Right lobe of liver (tissue), 6 donors: ENCODE data around the gene TPSAB1. TPM values are rescaled to one million over a fixed set of nuclear protein-coding genes. Genes with fewer than 3 reads are reported as not detected.

Experiments
- ATAC-seq, 4 donors: fragments of 200-7000 bp; cut with Tn5 transposase; one replicate each; pipeline ENCODE4 v1.9.1; 2020; ENCODE audit warnings: mild to moderate bottlenecking in 4 of 4, moderate library complexity in 4 of 4
- DNase-seq, 3 donors: peaks; one replicate each; pipeline ENCODE4 v3.0.0-alpha.2; 2020
- H3K27ac ChIP-seq, 3 donors: fragments of 200-600 bp; one replicate each; pipeline ENCODE4 v1.8.0; 2022
- H3K27me3 ChIP-seq, 2 donors: fragments of 200-600 bp; one replicate each; pipeline ENCODE4 v1.8.0; 2022
- H3K36me3 ChIP-seq, 4 donors: fragments of 200-600 bp; sonication (generic) in 1 of 4; one replicate each; pipeline versions ENCODE4 v1.5.1 to v1.8.0; 2017 to 2022; ENCODE audit warnings: control low read depth in 1 of 4
- H3K4me1 ChIP-seq, 4 donors: fragments of 200-600 bp; sonication (generic) in 1 of 4; one replicate each; pipeline versions ENCODE4 v1.5.1 to v1.8.0; 2017 to 2022; ENCODE audit warnings: control low read depth in 1 of 4
- H3K4me3 ChIP-seq, 3 donors: fragments of 200-600 bp; one replicate each; pipeline ENCODE4 v1.8.0; 2022
- H3K9me3 ChIP-seq, 4 donors: fragments of 200-600 bp; sonication (generic) in 1 of 4; one replicate each; pipeline versions ENCODE4 v1.5.1 to v1.8.0; 2017 to 2022; ENCODE audit warnings: control low read depth in 1 of 4
- POLR2A ChIP-seq: fragments of 450-650 bp; IDR thresholded peaks from one replicate; pipeline ENCODE4 v1.6.1; 2017; ENCODE audit warnings: antibody characterized with exemption, mild to moderate bottlenecking
- WGBS: methylation state at CpG from one replicate; pipeline ENCODE4 v1.1.6; 2018; ENCODE audit warnings: low coverage, low lambda C conversion rate; ENCODE audit not compliant: insufficient coverage; ENCODE audit errors: missing lambda C conversion rate; 5-methylcytosine and 5-hydroxymethylcytosine counted together
- intact Hi-C, 2 donors: fragments of 100-400 bp; cut with DNase I; formaldehyde crosslinking; loops; one replicate each; pipeline versions ENCODE4 v1.11.2 to v1.14.1; 2022
- total RNA-seq, 6 experiments: library from RNA; depleted of rRNA in 2 of 6; stranded (reverse); fragments of >200 nt in 2 of 6; fragmentation: NEBNext Ultra II Directional in 3 of 6; extraction: Animal tissue kit (Norgen Biotek cat#: 25700) in 3 of 6; gene quantifications; one replicate each; pipeline versions ENCODE4 v1.1.0 to v1.2.4, GENCODE V29; 2016 to 2023
- TF ChIP-seq, protein P1 (sequence below), 4 donors: fragments of 200-600 bp in 3 of 4; fragments of 450-650 bp in 1 of 4; IDR thresholded peaks; one replicate each; pipeline versions ENCODE4 v1.5.1 to v1.8.0; 2016 to 2022; ENCODE audit warnings: antibody characterized with exemption in 4 of 4, mild to moderate bottlenecking in 2 of 4
- donor health status: DM: no; HTN: yes; CAD: no.
- donor health status: DM: no; HTN: no; CAD: no.
- donor health status: DM: no; HTN: no; CAD: no.
- donor health status: DM: no; HTN: yes; CAD: no.
- donor health status: DM: no; HTN: yes; CAD: no.

The TPSAB1 gene
- total RNA-seq, 6 experiments from 2014 or later = 0.39 to 1.1 (median 0.81) TPM; not detected in 1

DNA sequence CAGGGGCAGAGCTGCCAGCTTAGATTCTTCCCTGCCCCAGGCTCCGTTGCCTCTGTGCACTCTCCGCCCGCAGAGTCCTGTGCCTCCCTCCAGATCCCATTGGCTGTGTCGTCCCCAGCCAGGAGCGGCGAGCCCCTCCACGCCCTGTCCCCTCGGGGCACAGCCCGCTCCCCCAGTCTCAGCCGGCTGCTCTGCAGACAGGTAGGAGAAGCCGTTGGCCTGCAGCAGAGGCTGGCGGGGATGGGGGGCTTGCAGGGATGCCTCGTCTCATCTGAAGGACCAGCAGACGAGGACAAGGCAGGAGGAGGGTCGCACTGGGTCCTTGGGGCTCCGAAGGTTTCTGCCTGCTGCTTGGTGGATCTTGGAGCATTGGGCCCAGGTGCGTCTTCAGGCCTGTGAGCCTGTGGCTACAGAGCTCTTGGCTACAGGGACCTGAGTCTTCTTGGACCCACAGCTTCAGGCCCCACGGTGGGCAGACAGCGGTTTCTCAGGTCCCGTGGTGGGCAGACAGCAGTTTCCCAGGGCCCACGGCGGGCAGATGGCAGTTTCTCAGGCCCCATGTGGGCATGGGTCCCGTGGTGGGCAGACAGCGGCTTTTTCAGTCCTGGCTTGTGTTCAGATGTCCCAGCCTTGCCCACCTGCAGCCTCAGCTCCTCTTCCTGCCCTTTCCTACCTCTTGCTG lies 21.4 kb upstream of the TPSAB1 start:
- Histone ChIP-seq H3K4me1 (no peaks in the 10 kb centered on the region), H3K27me3 (no peaks in the 10 kb centered on the region), H3K9me3 (no peaks in the 10 kb centered on the region), H3K36me3 (no peaks in the 10 kb centered on the region), H3K27ac (no peak overlapping the region), H3K4me3 (no peak overlapping the region)
- no CpG with 5 or more reads among the region's 24 CpGs for WGBS
- intact Hi-C loops = no loop called here
- DNase-seq (no peak), ATAC-seq (no peak)
- TF ChIP-seq, protein P1, sequence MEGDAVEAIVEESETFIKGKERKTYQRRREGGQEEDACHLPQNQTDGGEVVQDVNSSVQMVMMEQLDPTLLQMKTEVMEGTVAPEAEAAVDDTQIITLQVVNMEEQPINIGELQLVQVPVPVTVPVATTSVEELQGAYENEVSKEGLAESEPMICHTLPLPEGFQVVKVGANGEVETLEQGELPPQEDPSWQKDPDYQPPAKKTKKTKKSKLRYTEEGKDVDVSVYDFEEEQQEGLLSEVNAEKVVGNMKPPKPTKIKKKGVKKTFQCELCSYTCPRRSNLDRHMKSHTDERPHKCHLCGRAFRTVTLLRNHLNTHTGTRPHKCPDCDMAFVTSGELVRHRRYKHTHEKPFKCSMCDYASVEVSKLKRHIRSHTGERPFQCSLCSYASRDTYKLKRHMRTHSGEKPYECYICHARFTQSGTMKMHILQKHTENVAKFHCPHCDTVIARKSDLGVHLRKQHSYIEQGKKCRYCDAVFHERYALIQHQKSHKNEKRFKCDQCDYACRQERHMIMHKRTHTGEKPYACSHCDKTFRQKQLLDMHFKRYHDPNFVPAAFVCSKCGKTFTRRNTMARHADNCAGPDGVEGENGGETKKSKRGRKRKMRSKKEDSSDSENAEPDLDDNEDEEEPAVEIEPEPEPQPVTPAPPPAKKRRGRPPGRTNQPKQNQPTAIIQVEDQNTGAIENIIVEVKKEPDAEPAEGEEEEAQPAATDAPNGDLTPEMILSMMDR (IDR thresholded peaks at IDR 0.05) = no peak
- no peak for TF ChIP-seq POLR2A

DNA sequence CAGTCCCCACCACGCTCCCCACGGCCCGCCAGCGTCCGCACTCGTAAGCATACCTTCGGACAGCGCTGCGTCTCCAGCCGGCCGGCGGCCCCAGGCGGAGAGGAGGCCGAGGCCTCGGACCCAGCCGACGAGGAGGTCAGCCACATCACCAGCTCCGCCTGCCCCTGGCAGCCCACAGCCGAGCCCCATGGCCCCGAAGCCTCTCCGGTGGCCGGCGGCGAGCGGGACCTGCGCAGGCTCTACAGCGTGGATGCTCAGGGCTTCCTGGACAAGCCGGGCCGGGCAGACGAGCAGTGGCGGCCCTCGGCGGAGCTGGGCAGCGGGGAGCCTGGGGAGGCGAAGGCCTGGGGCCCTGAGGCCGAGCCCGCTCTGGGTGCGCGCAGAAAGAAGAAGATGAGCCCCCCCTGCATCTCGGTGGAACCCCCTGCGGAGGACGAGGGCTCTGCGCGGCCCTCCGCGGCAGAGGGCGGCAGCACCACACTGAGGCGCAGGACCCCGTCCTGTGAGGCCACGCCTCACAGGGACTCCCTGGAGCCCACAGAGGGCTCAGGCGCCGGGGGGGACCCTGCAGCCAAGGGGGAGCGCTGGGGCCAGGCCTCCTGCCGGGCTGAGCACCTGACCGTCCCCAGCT lies 20.3 kb upstream of the TPSAB1 start:
- Histone ChIP-seq H3K4me1 (peaks cover 0 to 4% (median 1%) of the 10 kb centered on the region in 4 donors), H3K27ac (no peak overlapping the region), H3K9me3 (no peaks in the 10 kb centered on the region), H3K4me3 (no peak overlapping the region), H3K36me3 (no peaks in the 10 kb centered on the region), H3K27me3 (no peaks in the 10 kb centered on the region)
- intact Hi-C loops = no loop called here
- TF ChIP-seq, protein P1 (IDR thresholded peaks at IDR 0.05) = no peak
- TF ChIP-seq POLR2A = no peak
- no peak for ATAC-seq
- WGBS = no CpG with 5 or more reads among the region's 55 CpGs
- DNase-seq = no peak

DNA sequence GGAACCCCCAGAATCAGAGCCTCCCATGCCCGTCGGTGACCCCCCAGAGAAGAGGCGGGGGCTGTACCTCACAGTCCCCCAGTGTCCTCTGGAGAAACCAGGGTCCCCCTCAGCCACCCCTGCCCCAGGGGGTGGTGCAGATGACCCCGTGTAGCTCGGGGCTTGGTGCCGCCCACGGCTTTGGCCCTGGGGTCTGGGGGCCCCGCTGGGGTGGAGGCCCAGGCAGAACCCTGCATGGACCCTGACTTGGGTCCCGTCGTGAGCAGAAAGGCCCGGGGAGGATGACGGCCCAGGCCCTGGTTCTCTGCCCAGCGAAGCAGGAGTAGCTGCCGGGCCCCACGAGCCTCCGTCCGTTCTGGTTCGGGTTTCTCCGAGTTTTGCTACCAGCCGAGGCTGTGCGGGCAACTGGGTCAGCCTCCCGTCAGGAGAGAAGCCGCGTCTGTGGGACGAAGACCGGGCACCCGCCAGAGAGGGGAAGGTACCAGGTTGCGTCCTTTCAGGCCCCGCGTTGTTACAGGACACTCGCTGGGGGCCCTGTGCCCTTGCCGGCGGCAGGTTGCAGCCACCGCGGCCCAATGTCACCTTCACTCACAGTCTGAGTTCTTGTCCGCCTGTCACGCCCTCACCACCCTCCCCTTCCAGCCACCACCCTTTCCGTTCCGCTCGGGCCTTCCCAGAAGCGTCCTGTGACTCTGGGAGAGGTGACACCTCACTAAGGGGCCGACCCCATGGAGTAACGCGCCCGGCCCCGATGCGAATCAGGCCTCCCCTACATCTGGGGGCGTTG lies 19.5 kb upstream of the TPSAB1 start:
- TF ChIP-seq, protein P1 (IDR thresholded peaks at IDR 0.05) = no peak
- TF ChIP-seq POLR2A = no peak
- DNase-seq (no peak), ATAC-seq (no peak)
- intact Hi-C loops = no loop called here
- no peak overlapping the region for H3K27ac ChIP-seq
- WGBS = 87% methylated on average over 7 of the region's 48 CpGs
- peaks cover 0 to 10% (median 4%) of the 10 kb centered on the region in 4 donors for H3K4me1 ChIP-seq
- H3K4me3 ChIP-seq = no peak overlapping the region
- no peaks in the 10 kb centered on the region for H3K27me3 ChIP-seq
- H3K9me3 ChIP-seq = no peaks in the 10 kb centered on the region
- no peaks in the 10 kb centered on the region for H3K36me3 ChIP-seq

DNA sequence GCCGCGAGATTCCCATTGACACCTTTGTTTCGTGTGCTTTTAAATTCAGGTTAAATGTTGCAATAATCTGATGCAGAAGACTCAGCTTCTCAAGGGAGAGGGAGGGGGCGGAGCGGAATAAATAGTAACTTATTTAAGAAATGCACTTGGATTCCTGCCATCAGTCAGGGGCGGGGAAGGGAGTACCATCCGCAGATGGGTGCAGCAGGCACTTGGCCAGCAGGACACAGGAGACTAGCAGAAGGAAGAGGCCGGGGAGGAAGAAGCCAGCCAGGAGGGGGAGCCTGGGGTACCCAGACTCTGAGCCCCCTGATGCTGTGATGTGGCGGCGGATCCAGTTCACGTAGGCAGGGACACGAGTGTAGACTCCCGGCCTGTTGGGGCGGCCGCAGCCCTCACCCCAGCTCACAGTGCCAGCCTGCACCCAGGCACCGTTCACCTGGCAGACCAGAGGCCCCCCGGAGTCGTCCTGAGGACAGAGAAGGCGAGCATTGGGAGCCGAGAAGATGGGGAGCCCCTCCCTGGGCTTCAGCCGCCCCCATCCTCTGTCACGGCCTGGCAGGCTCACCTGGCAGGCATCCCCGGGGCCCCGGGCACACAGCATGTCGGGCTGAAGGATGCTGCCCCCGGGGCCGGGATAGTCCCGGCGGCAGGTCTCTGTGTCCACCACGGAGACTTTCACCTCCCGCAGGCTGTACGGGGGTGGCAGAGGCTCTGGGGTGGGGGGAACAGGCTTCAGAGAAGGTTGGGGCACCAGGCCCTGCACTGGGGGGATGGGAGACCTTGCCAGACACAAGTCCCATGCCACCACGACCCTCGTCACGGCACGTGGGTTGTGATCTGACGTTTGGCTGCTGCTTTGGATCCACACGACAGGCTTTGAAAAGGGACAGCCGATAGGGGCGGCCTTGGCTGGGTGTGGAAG lies 18.6 kb upstream of the TPSAB1 start:
- Histone ChIP-seq H3K36me3 (no peaks in the 10 kb centered on the region), H3K27ac (no peak overlapping the region), H3K4me3 (no peak overlapping the region), H3K9me3 (no peaks in the 10 kb centered on the region), H3K4me1 (peaks cover 0 to 10% (median 4%) of the 10 kb centered on the region in 4 donors), H3K27me3 (no peaks in the 10 kb centered on the region)
- ATAC-seq (no peak), DNase-seq (no peak)
- no peak for TF ChIP-seq POLR2A
- TF ChIP-seq, protein P1 (IDR thresholded peaks at IDR 0.05) = no peak
- WGBS = 79% methylated on average over 11 of the region's 40 CpGs
- intact Hi-C loops = no loop called here
